ENCODE measurements around the gene GPR25.

Gene GPR25

GRCh38 chr1:200893411-200893901 is 20.7 kb downstream of the GPR25 start:
- peaks cover 29 to 31% of the 10 kb centered on the region in 2 donors for H3K4me1 Mint-ChIP-seq (ENCODE audit: low read depth in 2 of 2)
- ATAC-seq (replicated peaks) = no peak
- no peaks in the 10 kb centered on the region for H3K9me3 Mint-ChIP-seq
- no peak for DNase-seq
- peaks cover 1% of the 10 kb centered on the region for H3K36me3 Mint-ChIP-seq (ENCODE audit: insufficient read depth)
- peaks cover 11 to 50% of the 10 kb centered on the region in 2 donors for H3K27me3 Mint-ChIP-seq
- no peak overlapping the region for H3K27ac Mint-ChIP-seq
- no peak overlapping the region for H3K4me3 Mint-ChIP-seq

GRCh38 chr1:200894712-200895442 is 22.1 kb downstream of the GPR25 start, which contains the start of gene INAVA:
TSS of gene INAVA (plus strand) at chr1:200894900. CDS start at chr1:200898401, 3,501 bp downstream.
- no peaks in the 10 kb centered on the region for H3K9me3 Mint-ChIP-seq
- H3K4me1 Mint-ChIP-seq (ENCODE audit: low read depth in 2 of 2) = peaks cover 15 to 21% of the 10 kb centered on the region in 2 donors
- peak within 1 kb of the TSS in 1 of 2 donors; percentile 25 for H3K27ac Mint-ChIP-seq

GRCh38 chr1:200895443-200895789 is 22.6 kb downstream of the GPR25 start:
- Mint-ChIP-seq H3K36me3 (ENCODE audit: insufficient read depth) (no peaks in the 10 kb centered on the region), H3K4me1 (ENCODE audit: low read depth in 2 of 2) (peaks cover 12 to 18% of the 10 kb centered on the region in 2 donors), H3K4me3 (no peak overlapping the region), H3K9me3 (no peaks in the 10 kb centered on the region), H3K27me3 (peaks cover 11 to 62% of the 10 kb centered on the region in 2 donors), H3K27ac (no peak overlapping the region)
- ATAC-seq (replicated peaks) = no peak
- DNase-seq = no peak

More at GRCh38 chr1:200894712-200895442, 22.1 kb downstream of the GPR25 start, which contains the start of gene INAVA:
- Mint-ChIP-seq H3K4me3 (no peak within 1 kb of the TSS), H3K36me3 (ENCODE audit: insufficient read depth) (no peaks in the 10 kb centered on the region), H3K27me3 (peaks cover 11 to 57% of the 10 kb centered on the region in 2 donors)
- no peak for ATAC-seq (replicated peaks)
- no peak for DNase-seq

GRCh38 chr1:200895801-200896530 is 23.2 kb downstream of the GPR25 start:
- ATAC-seq (replicated peaks) (no peak), DNase-seq (no peak)
- no peak overlapping the region for H3K4me3 Mint-ChIP-seq
- no peak overlapping the region for H3K27ac Mint-ChIP-seq
- no peaks in the 10 kb centered on the region for H3K9me3 Mint-ChIP-seq
- peaks cover 11 to 68% of the 10 kb centered on the region in 2 donors for H3K27me3 Mint-ChIP-seq
- peaks cover 8 to 15% of the 10 kb centered on the region in 2 donors for H3K4me1 Mint-ChIP-seq (ENCODE audit: low read depth in 2 of 2)
- H3K36me3 Mint-ChIP-seq (ENCODE audit: insufficient read depth) = no peaks in the 10 kb centered on the region

- H3K27me3 Mint-ChIP-seq = peaks cover 11 to 71% of the 10 kb centered on the region in 2 donors
- H3K27ac Mint-ChIP-seq = no peak overlapping the region
- DNase-seq (no peak), ATAC-seq (replicated peaks) (no peak)
- H3K4me3 Mint-ChIP-seq = no peak overlapping the region
- no peaks in the 10 kb centered on the region for H3K9me3 Mint-ChIP-seq
- no peaks in the 10 kb centered on the region for H3K36me3 Mint-ChIP-seq (ENCODE audit: insufficient read depth)
- peaks cover 4 to 11% of the 10 kb centered on the region in 2 donors for H3K4me1 Mint-ChIP-seq (ENCODE audit: low read depth in 2 of 2)
These were observed 23.9 kb downstream of the GPR25 start for GRCh38 chr1:200896531-200897196.

GRCh38 chr1:200897259-200897658 is 24.5 kb downstream of the GPR25 start:
- no peaks in the 10 kb centered on the region for H3K36me3 Mint-ChIP-seq (ENCODE audit: insufficient read depth)
- H3K4me3 Mint-ChIP-seq = no peak overlapping the region
- no peaks in the 10 kb centered on the region for H3K9me3 Mint-ChIP-seq
- DNase-seq (no peak), ATAC-seq (replicated peaks) (no peak)
- no peak overlapping the region for H3K27ac Mint-ChIP-seq
- H3K27me3 Mint-ChIP-seq = peaks cover 11 to 71% of the 10 kb centered on the region in 2 donors
- H3K4me1 Mint-ChIP-seq (ENCODE audit: low read depth in 2 of 2) = peaks cover 0 to 10% of the 10 kb centered on the region in 2 donors

- Mint-ChIP-seq H3K4me1 (ENCODE audit: low read depth in 2 of 2) (peaks cover 0 to 10% of the 10 kb centered on the region in 2 donors), H3K9me3 (no peaks in the 10 kb centered on the region), H3K36me3 (ENCODE audit: insufficient read depth) (no peaks in the 10 kb centered on the region), H3K4me3 (no peak overlapping the region), H3K27ac (no peak overlapping the region), H3K27me3 (peaks cover 2 to 61% of the 10 kb centered on the region in 2 donors)
- ATAC-seq (replicated peaks) = no peak
- no peak for DNase-seq
These were observed 26.2 kb downstream of the GPR25 start for GRCh38 chr1:200899015-200899386.

GRCh38 chr1:200899451-200899915 is 26.7 kb downstream of the GPR25 start:
- no peak for DNase-seq
- no peak for ATAC-seq (replicated peaks)
- H3K4me3 Mint-ChIP-seq = no peak overlapping the region
- H3K36me3 Mint-ChIP-seq (ENCODE audit: insufficient read depth) = no peaks in the 10 kb centered on the region
- peaks cover 0 to 10% of the 10 kb centered on the region in 2 donors for H3K4me1 Mint-ChIP-seq (ENCODE audit: low read depth in 2 of 2)
- H3K27me3 Mint-ChIP-seq = peaks cover 0 to 56% of the 10 kb centered on the region in 2 donors
- no peaks in the 10 kb centered on the region for H3K9me3 Mint-ChIP-seq
- no peak overlapping the region for H3K27ac Mint-ChIP-seq

- peaks cover 0 to 51% of the 10 kb centered on the region in 2 donors for H3K27me3 Mint-ChIP-seq
- H3K4me1 Mint-ChIP-seq (ENCODE audit: low read depth in 2 of 2) = peaks cover under 1 to 11% of the 10 kb centered on the region in 2 donors
- DNase-seq (no peak), ATAC-seq (replicated peaks) (no peak)
- no peak overlapping the region for H3K27ac Mint-ChIP-seq
- H3K9me3 Mint-ChIP-seq = no peaks in the 10 kb centered on the region
- H3K4me3 Mint-ChIP-seq = no peak overlapping the region
- no peaks in the 10 kb centered on the region for H3K36me3 Mint-ChIP-seq (ENCODE audit: insufficient read depth)
These were observed 27.4 kb downstream of the GPR25 start for GRCh38 chr1:200899954-200900867.

GRCh38 chr1:200900877-200901276 is 28.1 kb downstream of the GPR25 start:
- H3K36me3 Mint-ChIP-seq (ENCODE audit: insufficient read depth) = no peaks in the 10 kb centered on the region
- no peak overlapping the region for H3K27ac Mint-ChIP-seq
- no peaks in the 10 kb centered on the region for H3K9me3 Mint-ChIP-seq
- DNase-seq = no peak
- no peak for ATAC-seq (replicated peaks)
- no peak overlapping the region for H3K4me3 Mint-ChIP-seq
- peaks cover 0 to 51% of the 10 kb centered on the region in 2 donors for H3K27me3 Mint-ChIP-seq
- peaks cover 6 to 12% of the 10 kb centered on the region in 2 donors for H3K4me1 Mint-ChIP-seq (ENCODE audit: low read depth in 2 of 2)

- peaks cover 9 to 14% of the 10 kb centered on the region in 2 donors for H3K4me1 Mint-ChIP-seq (ENCODE audit: low read depth in 2 of 2)
- DNase-seq (no peak), ATAC-seq (replicated peaks) (no peak)
- no peak overlapping the region for H3K27ac Mint-ChIP-seq
- H3K4me3 Mint-ChIP-seq = no peak overlapping the region
- H3K9me3 Mint-ChIP-seq = no peaks in the 10 kb centered on the region
- H3K36me3 Mint-ChIP-seq (ENCODE audit: insufficient read depth) = no peaks in the 10 kb centered on the region
- H3K27me3 Mint-ChIP-seq = peaks cover 0 to 51% of the 10 kb centered on the region in 2 donors
These were observed 28.6 kb downstream of the GPR25 start for GRCh38 chr1:200901350-200901749.

- no peak for ATAC-seq (replicated peaks)
- peaks cover 9 to 14% of the 10 kb centered on the region in 2 donors for H3K4me1 Mint-ChIP-seq (ENCODE audit: low read depth in 2 of 2)
These were observed 29.1 kb downstream of the GPR25 start for GRCh38 chr1:200901796-200902444.

More at GRCh38 chr1:200901796-200902444, 29.1 kb downstream of the GPR25 start:
- H3K36me3 Mint-ChIP-seq (ENCODE audit: insufficient read depth) = no peaks in the 10 kb centered on the region
- peaks cover 0 to 51% of the 10 kb centered on the region in 2 donors for H3K27me3 Mint-ChIP-seq
- no peak overlapping the region for H3K27ac Mint-ChIP-seq
- H3K4me3 Mint-ChIP-seq = no peak overlapping the region
- no peak for DNase-seq
- no peaks in the 10 kb centered on the region for H3K9me3 Mint-ChIP-seq

Data from effector memory CD8-positive, alpha-beta T cell (primary cell).